Measurements from ENCODE around the gene DOHH. TPM values are rescaled to one million over a fixed set of nuclear protein-coding genes. Genes with fewer than 3 reads are reported as not detected.
"Not testable (repeated sequence)": the region's sequence is repeated elsewhere in the genome, so short reads cannot be mapped to it uniquely, and the experiment has no call there.

The DOHH gene
- total RNA-seq, 4 donors from 2014 or later, result 16.5 to 30.7 (median 20.3) TPM

- WGBS, 2 donors (ENCODE audit: low coverage in 1 of 2), result 74 to 80% methylated on average over 7 to 14 of the region's 26 CpGs
- H3K27ac ChIP-seq, result no peak overlapping the region
- H3K4me1 ChIP-seq, result peaks cover 0 to 83% (median 9%) of the 10 kb centered on the region in 3 donors
- no peaks in the 10 kb centered on the region for H3K9me3 ChIP-seq
- ATAC-seq, result no peak
- no peak overlapping the region for H3K4me3 ChIP-seq
- H3K27me3 ChIP-seq, result no peaks in the 10 kb centered on the region
- TF ChIP-seq POLR2A (IDR thresholded peaks at IDR 0.05), result no peak
- peaks cover 0 to 38% of the 10 kb centered on the region in 2 donors for H3K36me3 ChIP-seq
Measured at GRCh38 chr19:3511506-3512251, 11.2 kb upstream of the DOHH start.

DNA sequence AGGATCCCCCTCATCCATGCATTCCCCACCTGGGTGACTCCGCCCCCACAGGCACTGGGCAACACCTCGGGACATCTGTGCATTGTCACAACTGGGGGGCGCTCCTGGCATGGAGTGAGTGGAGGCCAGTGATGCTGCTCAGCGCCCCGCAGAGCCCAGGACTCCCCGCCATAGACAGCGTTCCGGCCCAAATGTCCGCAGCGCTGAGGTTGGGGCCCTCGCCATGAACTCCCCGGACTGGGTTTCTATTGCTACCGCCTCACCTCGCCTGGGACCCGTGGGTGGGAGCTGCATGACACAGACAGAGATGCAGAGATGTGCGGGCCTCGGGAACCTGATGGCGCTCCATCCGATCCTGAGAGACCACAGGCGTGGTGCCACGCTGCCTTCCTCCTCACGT, 10.3 kb upstream of the DOHH start:
- no peak for TF ChIP-seq CTCF (IDR thresholded peaks at IDR 0.05)
- no peak for TF ChIP-seq POLR2AphosphoS5 (IDR thresholded peaks at IDR 0.05)
- TF ChIP-seq POLR2A (IDR thresholded peaks at IDR 0.05), result no peak
- TF ChIP-seq EP300 (IDR thresholded peaks at IDR 0.05), result no peak
- Histone ChIP-seq H3K4me3 (no peak overlapping the region), H3K9me3 (no peaks in the 10 kb centered on the region), H3K36me3 (peaks cover 0 to 38% of the 10 kb centered on the region in 2 donors), H3K27me3 (no peaks in the 10 kb centered on the region), H3K27ac (no peak overlapping the region), H3K4me1 (peaks cover 0 to 75% (median 9%) of the 10 kb centered on the region in 3 donors)
- no CpG with 5 or more reads among the region's 22 CpGs for WGBS, 2 donors (ENCODE audit: low coverage in 1 of 2)
- no peak for ATAC-seq

- Histone ChIP-seq H3K4me3 (no peak overlapping the region), H3K4me1 (peaks cover 0 to 81% (median 14%) of the 10 kb centered on the region in 3 donors), H3K27me3 (no peaks in the 10 kb centered on the region), H3K27ac (peak overlapping the region in 1 of 4 donors; percentile 14), H3K36me3 (peaks cover 0 to 38% of the 10 kb centered on the region in 2 donors), H3K9me3 (no peaks in the 10 kb centered on the region)
- TF ChIP-seq EP300 (IDR thresholded peaks at IDR 0.05) (no peak), POLR2AphosphoS5 (IDR thresholded peaks at IDR 0.05) (no peak), POLR2A (IDR thresholded peaks at IDR 0.05) (no peak), CTCF (IDR thresholded peaks at IDR 0.05) (no peak)
- ATAC-seq, result no peak
- WGBS, 2 donors (ENCODE audit: low coverage in 1 of 2), result 63 to 79% methylated on average over 2 to 3 of the region's 15 CpGs
Measured at GRCh38 chr19:3509566-3509989, 9.1 kb upstream of the DOHH start.

GRCh38 chr19:3508771-3509535, 8.5 kb upstream of the DOHH start:
- no peak for ATAC-seq
- Histone ChIP-seq H3K27ac (peak overlapping the region in 1 of 4 donors; percentile 14), H3K27me3 (no peaks in the 10 kb centered on the region), H3K9me3 (no peaks in the 10 kb centered on the region), H3K4me1 (peaks cover 0 to 76% (median 14%) of the 10 kb centered on the region in 3 donors), H3K4me3 (no peak overlapping the region), H3K36me3 (peaks cover 0 to 35% of the 10 kb centered on the region in 2 donors)
- WGBS, 2 donors (ENCODE audit: low coverage in 1 of 2), result 70 to 79% methylated on average over 2 to 16 of the region's 23 CpGs
- TF ChIP-seq POLR2A (IDR thresholded peaks at IDR 0.05) (no peak), CTCF (IDR thresholded peaks at IDR 0.05) (no peak), EP300 (IDR thresholded peaks at IDR 0.05) (no peak), POLR2AphosphoS5 (IDR thresholded peaks at IDR 0.05) (no peak)

DNA sequence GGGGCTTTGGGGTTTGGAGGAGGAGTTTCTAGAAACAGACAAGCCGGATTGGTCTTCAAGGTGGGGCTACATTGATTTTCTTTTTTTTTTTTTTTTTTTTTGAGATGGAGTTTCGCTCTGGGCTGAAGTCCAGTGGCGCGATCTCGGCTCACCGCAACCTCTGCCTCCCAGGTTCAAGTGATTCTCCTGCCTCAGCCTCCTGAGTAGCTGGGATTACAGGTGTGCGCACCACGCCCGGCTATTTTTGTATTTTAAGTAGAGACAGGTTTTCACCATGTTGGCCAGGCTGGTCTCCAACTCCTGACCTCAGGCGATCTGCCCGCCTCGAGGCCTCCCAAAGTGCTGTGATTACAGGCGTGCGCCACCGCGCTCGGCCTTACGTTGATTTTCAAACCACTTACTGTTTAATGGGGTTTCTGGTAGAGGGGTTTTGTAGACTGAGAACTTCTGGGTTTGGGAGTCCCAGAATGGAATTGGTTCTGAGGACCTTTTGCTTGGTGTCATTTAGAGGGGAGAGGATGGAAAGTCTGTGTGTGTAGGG, 7.7 kb upstream of the DOHH start:
- H3K27me3 ChIP-seq, H3K4me3 ChIP-seq, H3K9me3 ChIP-seq, ATAC-seq: not testable (repeated sequence)
- Histone ChIP-seq H3K36me3 (peaks cover 0 to 34% of the 10 kb centered on the region in 2 donors), H3K27ac (peak overlapping the region in 1 of 4 donors; percentile 94), H3K4me1 (peaks cover 0 to 68% (median 14%) of the 10 kb centered on the region in 3 donors)
- WGBS, 2 donors (ENCODE audit: low coverage in 1 of 2), result 92% methylated on average over 11 to 17 of the region's 18 CpGs

Data from gastroesophageal sphincter (tissue), 4 donors.